ENCODE data around the gene ZNF552. TPM values are rescaled to one million over a fixed set of nuclear protein-coding genes. Genes with fewer than 3 reads are reported as not detected.

The ZNF552 gene
- total and polyA plus RNA-seq, 2 of the 13 experiments (the other 11 are each of a cell fraction or from before 2014, with no cell fraction given) = 8.1 to 16.6 TPM

GRCh38 chr19:57814505-57815246 is at the start of gene ZNF552 (continued):
- no peak for TF ChIP-seq DBP (CRISPR knock-in tag; IDR thresholded peaks at IDR 0.05; ENCODE audit: not compliant biosample characterization)
- peak; percentile 20; the same call in 1 of the 2 replicates for TF ChIP-seq ZNF274 (CRISPR knock-in tag; IDR thresholded peaks at IDR 0.05)
- TF ChIP-seq, protein P1, sequence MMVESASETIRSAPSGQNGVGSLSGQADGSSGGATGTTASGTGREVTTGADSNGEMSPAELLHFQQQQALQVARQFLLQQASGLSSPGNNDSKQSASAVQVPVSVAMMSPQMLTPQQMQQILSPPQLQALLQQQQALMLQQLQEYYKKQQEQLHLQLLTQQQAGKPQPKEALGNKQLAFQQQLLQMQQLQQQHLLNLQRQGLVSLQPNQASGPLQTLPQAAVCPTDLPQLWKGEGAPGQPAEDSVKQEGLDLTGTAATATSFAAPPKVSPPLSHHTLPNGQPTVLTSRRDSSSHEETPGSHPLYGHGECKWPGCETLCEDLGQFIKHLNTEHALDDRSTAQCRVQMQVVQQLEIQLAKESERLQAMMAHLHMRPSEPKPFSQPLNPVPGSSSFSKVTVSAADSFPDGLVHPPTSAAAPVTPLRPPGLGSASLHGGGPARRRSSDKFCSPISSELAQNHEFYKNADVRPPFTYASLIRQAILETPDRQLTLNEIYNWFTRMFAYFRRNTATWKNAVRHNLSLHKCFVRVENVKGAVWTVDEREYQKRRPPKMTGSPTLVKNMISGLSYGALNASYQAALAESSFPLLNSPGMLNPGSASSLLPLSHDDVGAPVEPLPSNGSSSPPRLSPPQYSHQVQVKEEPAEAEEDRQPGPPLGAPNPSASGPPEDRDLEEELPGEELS (CRISPR knock-in tag; IDR thresholded peaks at IDR 0.05) = no peak
- TF ChIP-seq MAFK (conservative IDR thresholded peaks at IDR 0.05 in 1 of 2, IDR thresholded peaks at IDR 0.05 in 1 of 2; ENCODE audit: low read length in 2 of 2) = no peak
- peak; percentile 67 for TF ChIP-seq SP4 (CRISPR knock-in tag; IDR thresholded peaks at IDR 0.05)
- 0 out of 2 replicates have a peak, but pooled peaks have one; percentile 67 for TF ChIP-seq ZNF335 (CRISPR knock-in tag; IDR thresholded peaks at IDR 0.05)
- TF ChIP-seq, protein P2, sequence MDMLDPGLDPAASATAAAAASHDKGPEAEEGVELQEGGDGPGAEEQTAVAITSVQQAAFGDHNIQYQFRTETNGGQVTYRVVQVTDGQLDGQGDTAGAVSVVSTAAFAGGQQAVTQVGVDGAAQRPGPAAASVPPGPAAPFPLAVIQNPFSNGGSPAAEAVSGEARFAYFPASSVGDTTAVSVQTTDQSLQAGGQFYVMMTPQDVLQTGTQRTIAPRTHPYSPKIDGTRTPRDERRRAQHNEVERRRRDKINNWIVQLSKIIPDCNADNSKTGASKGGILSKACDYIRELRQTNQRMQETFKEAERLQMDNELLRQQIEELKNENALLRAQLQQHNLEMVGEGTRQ (IDR thresholded peaks at IDR 0.05; ENCODE audit: low read depth, low read length) = no peak
- TF ChIP-seq, protein P2 (CRISPR knock-in tag; IDR thresholded peaks at IDR 0.05; ENCODE audit: borderline replicate concordance) = peak; percentile 32; the same call in 1 of the 2 replicates
- no peak; the same call in 1 of the 2 replicates for TF ChIP-seq REPIN1 (CRISPR knock-in tag; IDR thresholded peaks at IDR 0.05; ENCODE audit: borderline replicate concordance, low read depth)
- TF ChIP-seq JUN (CRISPR knock-in tag; IDR thresholded peaks at IDR 0.05) = no peak
- TF ChIP-seq FOSL1 (CRISPR knock-in tag; IDR thresholded peaks at IDR 0.05; ENCODE audit: borderline replicate concordance) = no peak
- 0 out of 2 replicates have a peak, but pooled peaks have one; percentile 64 for TF ChIP-seq ZFP36L1 (CRISPR knock-in tag; IDR thresholded peaks at IDR 0.05)
- TF ChIP-seq ZNF382 (CRISPR knock-in tag; IDR thresholded peaks at IDR 0.05; ENCODE audit: borderline replicate concordance) = no peak
- TF ChIP-seq NR2F1 (CRISPR knock-in tag; IDR thresholded peaks at IDR 0.05) = no peak
- peak; percentile 62 for TF ChIP-seq ZNF777 (CRISPR knock-in tag; IDR thresholded peaks at IDR 0.05)
- peak; percentile 64; the same call in 1 of the 2 replicates for TF ChIP-seq NR2C2 (CRISPR knock-in tag; IDR thresholded peaks at IDR 0.05; ENCODE audit: borderline replicate concordance)
- TF ChIP-seq DMTF1 (CRISPR knock-in tag; IDR thresholded peaks at IDR 0.05) = no peak
- TF ChIP-seq CSRNP1 (CRISPR knock-in tag; IDR thresholded peaks at IDR 0.05) = peak; percentile 61; the same call in 1 of the 2 replicates
- TF ChIP-seq TBL1XR1 (IDR thresholded peaks at IDR 0.05; ENCODE audit: borderline replicate concordance, low read length, partially characterized antibody) = peak; percentile 29
